CD14-positive monocyte (primary cell): ENCODE results near the gene PTPN14. TPM values are rescaled to one million over a fixed set of nuclear protein-coding genes. Genes with fewer than 3 reads are reported as not detected.

ENCODE experiments used
- DNase-seq, 3 donors: peaks; one replicate each; pipeline ENCODE4 v3.0.0-alpha.2; 2011 to 2022
- H2AFZ ChIP-seq: 2 replicates; pipeline ENCODE4 v1.6.0; 2012; ENCODE audit warnings: mild to moderate bottlenecking, low read depth, low read length, inconsistent platforms; ENCODE audit not compliant: insufficient read depth, poor library complexity, severe bottlenecking
- H3K27ac ChIP-seq, 2 donors: 1 replicate in 1 of 2; 2 replicates in 1 of 2; pipeline ENCODE4 v1.5.1; 2012 to 2013; ENCODE audit warnings: low read length in 2 of 2, control low read depth in 1 of 2, inconsistent platforms in 1 of 2, low read depth in 1 of 2, mild to moderate bottlenecking in 1 of 2
- H3K27me3 ChIP-seq, 2 donors: one replicate each; pipeline versions ENCODE4 v1.6.0 to v1.6.1; 2011 to 2013; ENCODE audit warnings: low read length in 2 of 2; ENCODE audit not compliant: control insufficient read depth in 2 of 2, insufficient read depth in 2 of 2
- H3K36me3 ChIP-seq, 2 donors: replicated peaks in 1 of 2; 1 replicate in 1 of 2; 2 replicates in 1 of 2; pipeline versions ENCODE4 v1.5.1 to v1.6.1; 2012 to 2013; ENCODE audit warnings: low read length in 2 of 2, control low read depth in 1 of 2, inconsistent platforms in 1 of 2, mild to moderate bottlenecking in 1 of 2; ENCODE audit not compliant: insufficient read depth in 2 of 2, control insufficient read depth in 1 of 2
- H3K4me1 ChIP-seq, 2 donors: 1 replicate in 1 of 2; 2 replicates in 1 of 2; pipeline versions ENCODE4 v1.5.1 to v1.6.1; 2012 to 2013; ENCODE audit warnings: low read length in 2 of 2, control low read depth in 1 of 2, inconsistent platforms in 1 of 2, mild to moderate bottlenecking in 1 of 2, moderate library complexity in 1 of 2; ENCODE audit not compliant: insufficient read depth in 2 of 2, control insufficient read depth in 1 of 2
- H3K4me2 ChIP-seq: replicated peaks from 2 replicates; pipeline ENCODE3; 2012; ENCODE audit warnings: low read length, moderate library complexity, mild to moderate bottlenecking; ENCODE audit not compliant: poor library complexity, severe bottlenecking; ENCODE audit errors: extremely low read depth
- H3K4me3 ChIP-seq, 3 experiments: fragments of 200-600 bp in 1 of 3; sonication (generic) in 1 of 3; replicated peaks in 1 of 3; 1 replicate in 2 of 3; 2 replicates in 1 of 3; pipeline ENCODE4 v1.5.1; 2011 to 2013; ENCODE audit warnings: low read length in 3 of 3, mild to moderate bottlenecking in 3 of 3, control low read depth in 2 of 3, low read depth in 2 of 3, inconsistent platforms in 1 of 3, moderate library complexity in 1 of 3
- H3K79me2 ChIP-seq: 2 replicates; pipeline ENCODE4 v1.6.0; 2012; ENCODE audit warnings: mild to moderate bottlenecking, control low read depth, inconsistent platforms, low read length, moderate library complexity; ENCODE audit not compliant: insufficient read depth
- H3K9ac ChIP-seq: 2 replicates; pipeline ENCODE4 v1.6.0; 2017; ENCODE audit warnings: low read length, mild to moderate bottlenecking; ENCODE audit not compliant: insufficient read depth, poor library complexity, severe bottlenecking
- H3K9me3 ChIP-seq, 2 donors: replicated peaks in 1 of 2; 1 replicate in 1 of 2; 2 replicates in 1 of 2; pipeline versions ENCODE4 v1.5.1 to v1.6.1; 2012 to 2013; ENCODE audit warnings: low read length in 2 of 2, control low read depth in 1 of 2; ENCODE audit not compliant: control insufficient read depth in 1 of 2, insufficient read depth in 1 of 2
- H4K20me1 ChIP-seq: 2 replicates; pipeline ENCODE4 v1.6.0; 2012; ENCODE audit warnings: mild to moderate bottlenecking, low read length, control low read depth, moderate library complexity; ENCODE audit not compliant: insufficient read depth
- H3K27ac Mint-ChIP-seq, 7 donors: one replicate each; pipeline ENCODE4 v1.8.0; 2020; ENCODE audit warnings: mild to moderate bottlenecking in 7 of 7, mixed read lengths in 7 of 7, moderate library complexity in 6 of 7, inconsistent platforms in 2 of 7
- H3K27me3 Mint-ChIP-seq, 3 donors: one replicate each; pipeline ENCODE4 v1.8.0; 2021 to 2022; ENCODE audit warnings: low read depth in 3 of 3, mild to moderate bottlenecking in 3 of 3, mixed read lengths in 3 of 3, moderate library complexity in 3 of 3, inconsistent platforms in 1 of 3
- H3K36me3 Mint-ChIP-seq, 2 donors: one replicate each; pipeline ENCODE4 v1.8.0; 2020; ENCODE audit warnings: mixed read lengths in 2 of 2, inconsistent platforms in 1 of 2, mild to moderate bottlenecking in 1 of 2
- H3K4me1 Mint-ChIP-seq: one replicate; pipeline ENCODE4 v1.8.0; 2020; ENCODE audit warnings: mild to moderate bottlenecking, mixed read lengths
- H3K4me3 Mint-ChIP-seq, 2 donors: one replicate each; pipeline ENCODE4 v1.8.0; 2020; ENCODE audit warnings: mild to moderate bottlenecking in 2 of 2, mixed read lengths in 2 of 2, moderate library complexity in 1 of 2
- H3K9me3 Mint-ChIP-seq, 7 donors: one replicate each; pipeline ENCODE4 v1.8.0; 2020 to 2022; ENCODE audit warnings: mixed read lengths in 7 of 7, mild to moderate bottlenecking in 6 of 7, moderate library complexity in 6 of 7, inconsistent platforms in 2 of 7
- CTCF ChIP-seq: fragments of 200-600 bp; IDR thresholded peaks from one replicate; pipeline ENCODE4 v1.8.0; 2022; ENCODE audit warnings: antibody characterized with exemption, mild to moderate bottlenecking
- WGBS: methylation state at CpG from one replicate; pipeline ENCODE4 v1.1.5; 2013; ENCODE audit warnings: missing lambda C conversion rate; ENCODE audit not compliant: insufficient coverage; 5-methylcytosine and 5-hydroxymethylcytosine counted together
- intact Hi-C, 2 donors: fragments of 100-400 bp; cut with micrococcal nuclease; formaldehyde crosslinking; loops; one replicate each; pipeline versions ENCODE4 v1.15.0 to v1.15.1; 2023
- polyA plus RNA-seq, 3 donors: library from polyadenylated mRNA; depleted of rRNA in 1 of 3; unstranded in 2 of 3; stranded (reverse) in 1 of 3; fragments of 300-500 nt in 2 of 3; fragments of >200 nt in 1 of 3; fragmentation: Illumina TruSeq in 2 of 3; gene quantifications; 1 replicate in 2 of 3; 2 replicates in 1 of 3; pipeline ENCODE4 v1.2.3, GENCODE V29; 2012 to 2021

Gene PTPN14
- polyA plus RNA-seq, 3 donors: 0.01 TPM; not detected in 1

- Histone ChIP-seq H3K79me2 (no peaks in the 10 kb centered on the region), H4K20me1 (no peaks in the 10 kb centered on the region)
These were observed 47.1 kb downstream of the PTPN14 start for GRCh38 chr1:214504330-214504729.

GRCh38 chr1:214503553-214503952 lies 47.8 kb downstream of the PTPN14 start:
- H3K79me2 ChIP-seq: no peaks in the 10 kb centered on the region
- H4K20me1 ChIP-seq: no peaks in the 10 kb centered on the region
- H3K27me3 ChIP-seq: no peaks in the 10 kb centered on the region
- no peaks in the 10 kb centered on the region for H3K36me3 ChIP-seq
- no peaks in the 10 kb centered on the region for H3K4me1 ChIP-seq
- Mint-ChIP-seq H3K27me3 (peaks cover 0 to 5% (median 4%) of the 10 kb centered on the region in 3 donors), H3K4me3 (no peak overlapping the region), H3K27ac (no peak overlapping the region), H3K9me3 (no peaks in the 10 kb centered on the region), H3K4me1 (no peaks in the 10 kb centered on the region), H3K36me3 (no peaks in the 10 kb centered on the region)
- H3K9ac ChIP-seq: no peak overlapping the region
- no CpG with 5 or more reads among the region's 4 CpGs for WGBS
- H3K9me3 ChIP-seq: no peaks in the 10 kb centered on the region
- H3K27ac ChIP-seq: no peak overlapping the region
- H3K4me3 ChIP-seq: no peak overlapping the region
- TF ChIP-seq CTCF: no peak
- no peak for DNase-seq
- H2AFZ ChIP-seq: no peak overlapping the region
- intact Hi-C loops: no loop called here
- no peak overlapping the region for H3K4me2 ChIP-seq

More at GRCh38 chr1:214504330-214504729, 47.1 kb downstream of the PTPN14 start:
- Histone ChIP-seq H3K9me3 (no peaks in the 10 kb centered on the region), H3K9ac (no peak overlapping the region), H3K4me3 (no peak overlapping the region), H3K4me2 (no peak overlapping the region), H3K27ac (no peak overlapping the region), H3K4me1 (no peaks in the 10 kb centered on the region), H2AFZ (no peak overlapping the region), H3K27me3 (no peaks in the 10 kb centered on the region), H3K36me3 (no peaks in the 10 kb centered on the region)
- no peak overlapping the region for H3K27ac Mint-ChIP-seq
- no peak for TF ChIP-seq CTCF
- H3K9me3 Mint-ChIP-seq: no peaks in the 10 kb centered on the region
- no peak overlapping the region for H3K4me3 Mint-ChIP-seq
- no peaks in the 10 kb centered on the region for H3K36me3 Mint-ChIP-seq
- intact Hi-C loops: no loop called here
- peaks cover 0 to 5% (median 2%) of the 10 kb centered on the region in 3 donors for H3K27me3 Mint-ChIP-seq
- WGBS: 92% methylated on average over 3 of the region's 5 CpGs
- no peaks in the 10 kb centered on the region for H3K4me1 Mint-ChIP-seq
- no peak for DNase-seq
